ENCODE measurements around the gene TNPO1.
"Not testable (repeated sequence)": the region's sequence is repeated elsewhere in the genome, so short reads cannot be mapped to it uniquely, and the experiment has no call there.

The TNPO1 gene

DNA sequence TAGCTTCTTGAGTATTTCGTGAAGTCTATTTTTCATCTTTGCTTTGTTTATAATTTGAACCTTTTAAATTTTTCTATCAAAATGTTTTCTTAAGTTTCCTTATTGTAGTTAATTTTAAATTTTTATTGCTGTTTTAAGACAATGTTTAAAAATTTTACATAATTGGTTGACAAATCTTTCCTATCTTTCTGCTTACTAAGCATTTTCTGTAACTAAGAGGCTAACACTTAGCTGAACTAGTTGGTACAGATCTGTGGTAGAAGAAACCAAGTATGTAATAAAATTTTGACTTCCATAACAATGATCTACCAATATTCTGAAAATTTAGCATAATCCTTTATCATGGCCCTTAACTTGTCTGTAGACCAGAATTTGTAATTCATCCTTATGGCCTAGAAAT lies 32.3 kb upstream of the TNPO1 start:
- no peak for DNase-seq (ENCODE audit: low read depth in 2 of 2)
- TF ChIP-seq, protein P1, sequence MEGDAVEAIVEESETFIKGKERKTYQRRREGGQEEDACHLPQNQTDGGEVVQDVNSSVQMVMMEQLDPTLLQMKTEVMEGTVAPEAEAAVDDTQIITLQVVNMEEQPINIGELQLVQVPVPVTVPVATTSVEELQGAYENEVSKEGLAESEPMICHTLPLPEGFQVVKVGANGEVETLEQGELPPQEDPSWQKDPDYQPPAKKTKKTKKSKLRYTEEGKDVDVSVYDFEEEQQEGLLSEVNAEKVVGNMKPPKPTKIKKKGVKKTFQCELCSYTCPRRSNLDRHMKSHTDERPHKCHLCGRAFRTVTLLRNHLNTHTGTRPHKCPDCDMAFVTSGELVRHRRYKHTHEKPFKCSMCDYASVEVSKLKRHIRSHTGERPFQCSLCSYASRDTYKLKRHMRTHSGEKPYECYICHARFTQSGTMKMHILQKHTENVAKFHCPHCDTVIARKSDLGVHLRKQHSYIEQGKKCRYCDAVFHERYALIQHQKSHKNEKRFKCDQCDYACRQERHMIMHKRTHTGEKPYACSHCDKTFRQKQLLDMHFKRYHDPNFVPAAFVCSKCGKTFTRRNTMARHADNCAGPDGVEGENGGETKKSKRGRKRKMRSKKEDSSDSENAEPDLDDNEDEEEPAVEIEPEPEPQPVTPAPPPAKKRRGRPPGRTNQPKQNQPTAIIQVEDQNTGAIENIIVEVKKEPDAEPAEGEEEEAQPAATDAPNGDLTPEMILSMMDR (IDR thresholded peaks at IDR 0.05; ENCODE audit: low read depth, low read length) = no peak
- H3K4me3 ChIP-seq (replicated peaks in 1 of 2; ENCODE audit: low read depth in 2 of 2, low read length in 2 of 2) = no peak overlapping the region

DNA sequence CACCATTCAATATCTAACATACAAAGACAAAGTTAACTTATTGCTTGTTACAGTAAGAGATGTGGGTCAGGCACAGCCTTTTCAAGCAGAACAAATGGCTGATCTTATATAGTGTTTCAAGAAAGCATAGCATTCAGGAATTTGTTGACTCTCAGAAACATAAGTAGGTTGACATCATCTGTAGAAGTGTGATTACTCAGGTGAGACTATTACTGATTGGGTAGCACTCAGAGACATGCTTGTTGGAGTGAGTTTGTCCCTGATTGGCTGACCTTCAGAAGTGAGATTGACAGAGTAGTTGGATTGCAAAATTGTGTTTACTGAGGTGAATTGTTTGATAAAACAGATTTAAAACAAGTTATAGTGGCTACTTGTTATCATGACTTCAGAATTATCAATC lies 30.7 kb upstream of the TNPO1 start:
- no peak for DNase-seq (ENCODE audit: low read depth in 2 of 2)
- TF ChIP-seq, protein P1 (IDR thresholded peaks at IDR 0.05; ENCODE audit: low read depth, low read length) = no peak
- H3K4me3 ChIP-seq (replicated peaks in 1 of 2; ENCODE audit: low read depth in 2 of 2, low read length in 2 of 2) = no peak overlapping the region

DNA sequence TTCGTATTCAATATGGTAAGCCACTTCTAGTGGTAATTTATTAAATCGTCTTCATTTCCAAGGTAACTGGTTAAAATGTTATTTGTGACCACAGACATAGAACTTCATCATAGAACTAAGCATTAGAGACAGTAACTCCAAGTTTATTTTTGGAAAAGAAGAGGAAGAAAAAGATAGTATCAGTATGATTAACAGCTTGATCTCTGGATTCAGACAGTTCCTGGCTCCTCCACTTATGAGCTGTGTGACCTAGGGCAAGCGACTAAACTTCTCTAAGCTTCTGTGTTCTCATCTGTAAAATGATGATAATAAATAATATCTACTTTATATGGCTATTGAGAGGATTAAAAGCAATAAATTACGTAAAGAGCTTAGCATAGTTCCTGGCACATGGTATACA lies 29.8 kb upstream of the TNPO1 start:
- DNase-seq (ENCODE audit: low read depth in 2 of 2) = no peak
- H3K4me3 ChIP-seq (replicated peaks in 1 of 2; ENCODE audit: low read depth in 2 of 2, low read length in 2 of 2) = no peak overlapping the region
- TF ChIP-seq, protein P1 (IDR thresholded peaks at IDR 0.05; ENCODE audit: low read depth, low read length) = no peak

DNA sequence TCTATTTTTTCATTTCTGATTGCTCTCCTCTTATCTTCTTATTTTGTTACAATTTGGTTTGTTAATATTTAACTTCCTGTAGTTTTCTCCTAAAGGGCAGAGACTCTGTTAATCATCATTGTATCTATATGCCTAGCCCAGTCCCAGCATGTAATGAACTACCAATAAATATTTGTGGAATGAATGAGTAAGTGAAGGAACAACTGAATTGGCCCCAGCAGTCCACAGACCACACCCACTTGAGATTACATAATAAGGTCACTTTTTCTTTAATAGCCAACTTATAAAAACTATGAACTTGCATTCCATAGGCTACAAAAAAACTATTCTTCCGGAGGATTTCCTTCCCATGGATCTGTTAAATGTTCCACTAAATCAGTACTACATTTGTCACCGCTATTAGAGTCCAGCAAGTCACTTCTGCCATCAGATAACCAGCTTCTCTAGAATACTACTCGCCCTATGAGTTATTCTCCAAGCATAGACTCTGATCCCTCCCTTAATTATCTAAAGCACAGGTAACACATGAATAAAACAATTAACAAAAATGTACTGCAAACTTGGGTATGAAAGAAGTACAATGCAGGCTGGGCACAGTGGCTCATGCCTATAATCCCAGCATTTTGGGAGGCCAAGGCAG lies 27.5 kb upstream of the TNPO1 start:
- TF ChIP-seq, protein P1 (IDR thresholded peaks at IDR 0.05; ENCODE audit: low read depth, low read length) = no peak
- H3K4me3 ChIP-seq (replicated peaks in 1 of 2; ENCODE audit: low read depth in 2 of 2, low read length in 2 of 2) = no peak overlapping the region
- peak; percentile 6 to 59 for DNase-seq (ENCODE audit: low read depth in 2 of 2)

DNA sequence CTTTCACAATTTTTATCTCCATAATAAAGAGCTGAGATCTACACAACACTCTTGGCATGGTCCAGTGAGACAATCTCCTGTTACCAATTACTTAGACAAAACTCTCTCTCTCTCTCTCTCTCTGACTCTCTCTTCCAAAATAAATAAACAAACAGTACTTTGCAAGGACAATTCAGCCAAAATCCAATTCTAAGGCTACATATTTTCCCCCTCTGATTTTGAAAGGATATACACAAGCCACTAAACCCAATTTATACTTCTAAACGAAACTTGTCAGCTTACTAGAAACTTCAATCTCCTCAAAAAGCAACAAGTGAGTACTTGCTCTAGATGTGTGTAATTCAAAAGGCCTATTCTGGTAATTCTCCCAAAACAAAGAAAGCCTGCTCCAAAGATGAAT lies 26.3 kb upstream of the TNPO1 start:
- peak; percentile 2 to 33 for DNase-seq (ENCODE audit: low read depth in 2 of 2)
- H3K4me3 ChIP-seq (replicated peaks in 1 of 2; ENCODE audit: low read depth in 2 of 2, low read length in 2 of 2) = no peak overlapping the region
- TF ChIP-seq, protein P1 (IDR thresholded peaks at IDR 0.05; ENCODE audit: low read depth, low read length) = no peak

DNA sequence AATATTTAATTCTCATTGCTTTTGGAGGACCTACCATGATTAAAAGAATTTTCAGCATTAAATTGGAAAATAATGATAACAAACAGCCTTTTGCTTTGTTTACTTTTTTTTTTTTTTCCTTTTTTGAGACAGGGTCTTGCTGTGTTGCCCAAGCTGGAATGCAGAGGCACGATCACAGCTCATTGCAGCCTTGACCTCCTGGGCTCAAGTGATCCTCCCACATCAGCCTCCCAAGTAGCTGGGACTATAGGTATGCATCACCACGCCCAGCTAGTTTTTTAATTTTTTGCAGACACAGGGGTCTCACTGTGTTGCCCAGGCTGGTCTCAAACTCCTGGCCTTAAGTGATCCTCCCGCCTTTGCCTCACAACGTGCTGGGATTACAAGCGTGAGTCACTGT lies 23.8 kb upstream of the TNPO1 start:
- not testable (repeated sequence) for DNase-seq (ENCODE audit: low read depth in 2 of 2); H3K4me3 ChIP-seq (replicated peaks in 1 of 2; ENCODE audit: low read depth in 2 of 2, low read length in 2 of 2)

DNA sequence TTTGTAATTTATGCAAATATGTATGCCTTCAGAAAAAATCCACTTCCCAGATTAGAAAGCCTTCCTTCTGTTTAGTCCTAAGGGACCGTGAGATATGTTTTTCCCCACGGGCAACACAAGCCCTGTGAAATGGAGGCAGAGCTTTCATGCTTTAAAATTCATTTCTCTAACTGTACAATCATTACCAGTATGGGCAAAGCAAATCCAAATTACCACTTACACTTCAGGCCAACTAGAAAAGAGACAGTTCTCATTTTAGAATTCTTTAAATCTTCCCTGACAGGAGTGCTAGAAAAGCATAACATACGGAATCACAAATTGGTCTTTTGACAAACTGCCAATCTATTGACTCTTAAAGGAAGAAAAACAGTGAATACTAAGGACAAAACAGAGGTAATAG lies 20.5 kb upstream of the TNPO1 start:
- no peak for DNase-seq (ENCODE audit: low read depth in 2 of 2)
- TF ChIP-seq, protein P1 (IDR thresholded peaks at IDR 0.05; ENCODE audit: low read depth, low read length) = no peak
- H3K4me3 ChIP-seq (replicated peaks in 1 of 2; ENCODE audit: low read depth in 2 of 2, low read length in 2 of 2) = no peak overlapping the region

Data from cardiac fibroblast (primary cell).